HepG2 (cell line): Measurements from ENCODE around the gene NDST1. TPM values are rescaled to one million over a fixed set of nuclear protein-coding genes. Genes with fewer than 3 reads are reported as not detected.

Experiments used
- AFF4 ChIP-seq: sonication (generic); formaldehyde crosslinking; IDR thresholded peaks from 2 replicates; pipeline ENCODE4 v1.4.0; 2020; ENCODE audit warnings: missing genetic modification reagents
- FOXA3 ChIP-seq: IDR thresholded peaks from 2 replicates; pipeline ENCODE4 v1.6.1; 2016; ENCODE audit warnings: missing genetic modification reagents, missing compliant biosample characterization
- HIVEP1 ChIP-seq: sonication (generic); formaldehyde crosslinking; IDR thresholded peaks from 2 replicates; pipeline ENCODE4 v1.4.0; 2020; ENCODE audit warnings: mild to moderate bottlenecking, missing genetic modification reagents
- KLF6 ChIP-seq: IDR thresholded peaks from 2 replicates; pipeline ENCODE4 v1.8.0; 2016; ENCODE audit warnings: missing biosample characterization, missing genetic modification reagents
- MXD1 ChIP-seq: sonication (generic); formaldehyde crosslinking; IDR thresholded peaks from 2 replicates; pipeline ENCODE4 v1.4.0; 2020; ENCODE audit warnings: mild to moderate bottlenecking, missing genetic modification reagents
- RORA ChIP-seq: sonication (generic); formaldehyde crosslinking; IDR thresholded peaks from 2 replicates; pipeline ENCODE4 v1.5.0; 2020; ENCODE audit warnings: mild to moderate bottlenecking, missing genetic modification reagents, moderate library complexity
- THAP9 ChIP-seq: sonication (generic); formaldehyde crosslinking; IDR thresholded peaks from 2 replicates; pipeline ENCODE4; 2020; ENCODE audit warnings: missing genetic modification reagents, mild to moderate bottlenecking, borderline replicate concordance
- TIGD3 ChIP-seq: sonication (generic); formaldehyde crosslinking; IDR thresholded peaks from 2 replicates; pipeline ENCODE4 v1.5.1; 2020; ENCODE audit warnings: mild to moderate bottlenecking, missing genetic modification reagents, borderline replicate concordance
- ZFP36L2 ChIP-seq: sonication (generic); formaldehyde crosslinking; IDR thresholded peaks from 2 replicates; pipeline ENCODE4 v1.4.0; 2020; ENCODE audit warnings: missing genetic modification reagents
- ZNF17 ChIP-seq: sonication (generic); formaldehyde crosslinking; IDR thresholded peaks from 2 replicates; pipeline ENCODE4 v1.5.0; 2020; ENCODE audit warnings: mild to moderate bottlenecking, missing genetic modification reagents
- ZNF180 ChIP-seq: sonication (generic); formaldehyde crosslinking; IDR thresholded peaks from 2 replicates; pipeline ENCODE4 v1.4.0; 2020; ENCODE audit warnings: low read depth, missing genetic modification reagents, borderline replicate concordance
- ZNF281 ChIP-seq: sonication (generic); formaldehyde crosslinking; IDR thresholded peaks from 2 replicates; pipeline ENCODE4 v1.4.0; 2020; ENCODE audit warnings: missing genetic modification reagents, borderline replicate concordance
- ZNF552 ChIP-seq: sonication (generic); formaldehyde crosslinking; IDR thresholded peaks from 2 replicates; pipeline ENCODE4 v1.9.0; 2022; ENCODE audit warnings: missing genetic modification reagents, mild to moderate bottlenecking, borderline replicate concordance
- ZNF580 ChIP-seq: IDR thresholded peaks from 2 replicates; pipeline ENCODE4 v1.6.1; 2016; ENCODE audit warnings: low read depth, borderline replicate concordance
- ZNF678 ChIP-seq: sonication (generic); formaldehyde crosslinking; IDR thresholded peaks from 2 replicates; pipeline ENCODE4 v1.4.0; 2020; ENCODE audit warnings: mild to moderate bottlenecking, missing genetic modification reagents
- ZNF724P ChIP-seq: sonication (generic); formaldehyde crosslinking; IDR thresholded peaks from 2 replicates; pipeline ENCODE4 v1.8.0; 2022; ENCODE audit warnings: missing genetic modification reagents, borderline replicate concordance
- polyA plus RNA-seq, 8 experiments: library from polyadenylated mRNA; depleted of rRNA in 3 of 8; stranded (reverse) in 7 of 8; unstranded in 1 of 8; fragments of >200 nt; fragmentation: Illumina TruSeq in 4 of 8; extraction: Trizol in 4 of 8; gene quantifications; 2 replicates each; pipeline versions ENCODE4 v1.2.1 to v1.2.3, GENCODE V29; 2011 to 2016; ENCODE audit warnings: low read depth in 4 of 8, missing spikeins in 1 of 8, mixed read lengths in 1 of 8; ENCODE audit not compliant: insufficient read depth in 1 of 8
- total RNA-seq, 5 experiments: library from RNA; depleted of rRNA; stranded (reverse); fragments of >200 nt; fragmentation: Illumina TruSeq; extraction: Trizol; gene quantifications; 2 replicates each; pipeline ENCODE4 v1.2.3, GENCODE V29; 2016; ENCODE audit warnings: low read depth in 1 of 5

Gene NDST1
- total and polyA plus RNA-seq, 2 of the 13 experiments (the other 11 are each of a cell fraction or from before 2014, with no cell fraction given): 23.8 to 26.2 TPM

- no peak for TF ChIP-seq HIVEP1 (CRISPR knock-in tag)
- TF ChIP-seq MXD1: peak; percentile 72; the same call in 1 of the 2 replicates
- TF ChIP-seq ZNF724P (CRISPR knock-in tag): no peak
- TF ChIP-seq ZNF580 (CRISPR knock-in tag): no peak
- TF ChIP-seq FOXA3 (CRISPR knock-in tag): peak; percentile 18; the same call in 1 of the 2 replicates
- TF ChIP-seq RORA: no peak
- TF ChIP-seq TIGD3 (CRISPR knock-in tag): no peak
- peak; percentile 46; the same call in 1 of the 2 replicates for TF ChIP-seq THAP9 (CRISPR knock-in tag)
- TF ChIP-seq ZFP36L2: no peak
- no peak for TF ChIP-seq ZNF17
- TF ChIP-seq ZNF552 (CRISPR knock-in tag): no peak; the same call in 1 of the 2 replicates
- TF ChIP-seq KLF6 (CRISPR knock-in tag): no peak
- TF ChIP-seq ZNF180 (CRISPR knock-in tag): no peak
- no peak for TF ChIP-seq AFF4 (CRISPR knock-in tag)
- TF ChIP-seq ZNF281 (CRISPR knock-in tag): peak; percentile 29; the same call in 1 of the 2 replicates
- no peak for TF ChIP-seq ZNF678 (CRISPR knock-in tag)
These were observed 22.8 kb upstream of the NDST1 start (continued) for GRCh38 chr5:150484964-150485692.
